Liver (tissue), 3 donors: ENCODE results near the gene TERC.

Source experiments
- FOXA1 ChIP-seq: IDR thresholded peaks from 2 replicates; pipeline ENCODE4 v1.6.1; 2016; ENCODE audit warnings: antibody characterized with exemption
- GABPA ChIP-seq, 2 donors: IDR thresholded peaks in 1 of 2; conservative IDR thresholded peaks in 1 of 2; 2 replicates each; pipeline ENCODE4 v1.6.1; 2016; ENCODE audit warnings: antibody characterized with exemption in 2 of 2, mild to moderate bottlenecking in 1 of 2, moderate library complexity in 1 of 2
- JUND ChIP-seq, 2 donors: IDR thresholded peaks; 2 replicates each; pipeline ENCODE4 v1.6.1; 2016; ENCODE audit warnings: antibody characterized with exemption in 2 of 2
- MAX ChIP-seq: IDR thresholded peaks from 2 replicates; pipeline ENCODE4 v1.6.1; 2016; ENCODE audit warnings: antibody characterized with exemption
- RAD21 ChIP-seq, 2 donors: IDR thresholded peaks; 2 replicates each; pipeline ENCODE4 v1.6.1; 2016; ENCODE audit warnings: antibody characterized with exemption in 2 of 2, mild to moderate bottlenecking in 2 of 2
- REST ChIP-seq: IDR thresholded peaks from 2 replicates; pipeline ENCODE4 v1.6.1; 2016; ENCODE audit warnings: antibody characterized with exemption, mild to moderate bottlenecking
- SP1 ChIP-seq: IDR thresholded peaks from 2 replicates; pipeline ENCODE4 v1.6.1; 2018; ENCODE audit warnings: antibody characterized with exemption, mild to moderate bottlenecking
- TAF1 ChIP-seq: conservative IDR thresholded peaks from 2 replicates; pipeline ENCODE4 v1.6.1; 2016; ENCODE audit warnings: antibody characterized with exemption, mild to moderate bottlenecking
- YY1 ChIP-seq: IDR thresholded peaks from 2 replicates; pipeline ENCODE4 v1.6.1; 2016; ENCODE audit warnings: antibody characterized with exemption, mild to moderate bottlenecking
- ZBTB33 ChIP-seq: IDR thresholded peaks from 2 replicates; pipeline ENCODE4 v1.6.1; 2016; ENCODE audit warnings: antibody characterized with exemption
- TF ChIP-seq, protein P1 (sequence below): fragments of 150-350 bp; IDR thresholded peaks from 2 replicates; pipeline ENCODE4 v1.5.1; 2017; ENCODE audit warnings: improper control_type of control experiment, low read depth, low read length; ENCODE audit not compliant: missing input control
- TF ChIP-seq, protein P2 (sequence below): IDR thresholded peaks from 2 replicates; pipeline ENCODE4 v1.6.1; 2016; ENCODE audit warnings: antibody characterized with exemption
- donor health status: healthy.
- donor health status: healthy.

GRCh38 chr3:169751875-169752274, 13.0 kb downstream of the TERC start:
- TF ChIP-seq, protein P1, sequence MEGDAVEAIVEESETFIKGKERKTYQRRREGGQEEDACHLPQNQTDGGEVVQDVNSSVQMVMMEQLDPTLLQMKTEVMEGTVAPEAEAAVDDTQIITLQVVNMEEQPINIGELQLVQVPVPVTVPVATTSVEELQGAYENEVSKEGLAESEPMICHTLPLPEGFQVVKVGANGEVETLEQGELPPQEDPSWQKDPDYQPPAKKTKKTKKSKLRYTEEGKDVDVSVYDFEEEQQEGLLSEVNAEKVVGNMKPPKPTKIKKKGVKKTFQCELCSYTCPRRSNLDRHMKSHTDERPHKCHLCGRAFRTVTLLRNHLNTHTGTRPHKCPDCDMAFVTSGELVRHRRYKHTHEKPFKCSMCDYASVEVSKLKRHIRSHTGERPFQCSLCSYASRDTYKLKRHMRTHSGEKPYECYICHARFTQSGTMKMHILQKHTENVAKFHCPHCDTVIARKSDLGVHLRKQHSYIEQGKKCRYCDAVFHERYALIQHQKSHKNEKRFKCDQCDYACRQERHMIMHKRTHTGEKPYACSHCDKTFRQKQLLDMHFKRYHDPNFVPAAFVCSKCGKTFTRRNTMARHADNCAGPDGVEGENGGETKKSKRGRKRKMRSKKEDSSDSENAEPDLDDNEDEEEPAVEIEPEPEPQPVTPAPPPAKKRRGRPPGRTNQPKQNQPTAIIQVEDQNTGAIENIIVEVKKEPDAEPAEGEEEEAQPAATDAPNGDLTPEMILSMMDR = no peak
- TF ChIP-seq JUND (IDR thresholded peaks at IDR 0.05) (no peak), TAF1 (no peak), RAD21 (IDR thresholded peaks at IDR 0.05) (no peak), YY1 (no peak), ZBTB33 (no peak), SP1 (no peak), MAX (no peak), REST (no peak), GABPA (IDR thresholded peaks at IDR 0.05 in 1 of 2, conservative IDR thresholded peaks at IDR 0.05 in 1 of 2) (no peak), FOXA1 (no peak)
- TF ChIP-seq, protein P2, sequence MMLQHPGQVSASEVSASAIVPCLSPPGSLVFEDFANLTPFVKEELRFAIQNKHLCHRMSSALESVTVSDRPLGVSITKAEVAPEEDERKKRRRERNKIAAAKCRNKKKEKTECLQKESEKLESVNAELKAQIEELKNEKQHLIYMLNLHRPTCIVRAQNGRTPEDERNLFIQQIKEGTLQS = no peak
